ENCODE results near the gene EMCN. TPM values are rescaled to one million over a fixed set of nuclear protein-coding genes. Genes with fewer than 3 reads are reported as not detected.

The EMCN gene
- total RNA-seq, 1 experiment from 2014 or later = not detected

DNA sequence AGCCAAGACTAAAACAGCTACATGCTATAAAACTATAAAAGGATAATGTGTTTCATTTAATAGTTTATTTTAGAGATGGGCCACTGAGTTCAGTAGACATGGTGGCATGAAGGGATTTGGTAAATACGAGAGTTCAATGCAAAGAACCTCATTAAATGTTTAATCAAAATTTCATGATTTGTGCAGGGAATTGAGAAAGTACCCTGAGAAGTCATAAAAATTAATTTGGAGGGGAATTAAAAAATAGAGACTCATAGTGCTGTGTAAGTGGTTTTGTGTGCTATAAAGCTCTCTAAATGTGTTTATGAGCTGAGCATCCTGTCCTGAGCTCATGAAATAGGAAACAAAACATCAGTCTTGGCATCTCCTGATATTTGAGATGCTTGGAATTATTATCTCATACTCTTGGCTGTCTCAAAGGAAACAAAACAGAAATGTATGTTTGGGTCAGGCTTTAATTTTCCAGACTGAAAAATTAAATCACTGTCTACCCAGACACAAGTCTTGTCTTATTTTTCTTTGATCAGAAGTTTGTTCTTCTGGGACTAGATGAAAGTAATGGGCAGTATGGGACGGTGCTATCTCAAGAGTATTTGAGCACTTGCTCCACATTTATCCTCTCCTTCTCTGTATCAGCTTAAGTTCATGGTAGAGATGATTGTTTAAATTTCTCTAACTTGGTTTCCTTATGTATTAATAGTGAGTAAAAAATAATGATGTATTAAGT is 38.0 kb upstream of the EMCN start:
- POLR2A ChIA-PET = no interaction called here
- Histone ChIP-seq H3K27ac (ENCODE audit: low read depth, low read length) (no peak overlapping the region), H3K9me3 (ENCODE audit: control insufficient read depth in 1 of 2, insufficient read depth in 1 of 2, low read depth in 1 of 2, low read length in 2 of 2) (no peaks in the 10 kb centered on the region), H2AFZ (ENCODE audit: low read depth, low read length, poor library complexity, severe bottlenecking) (no peak overlapping the region), H3K36me3 (ENCODE audit: control insufficient read depth in 1 of 2, insufficient read depth in 2 of 2, low read length in 2 of 2) (no peaks in the 10 kb centered on the region), H3K4me2 (ENCODE audit: low read length) (no peak overlapping the region), H3K4me1 (ENCODE audit: control insufficient read depth in 1 of 2, insufficient read depth in 2 of 2, low read length in 2 of 2) (no peaks in the 10 kb centered on the region), H3K4me3 (replicated peaks in 1 of 2; ENCODE audit: low read depth in 1 of 2, low read length in 2 of 2) (no peak overlapping the region), H3K79me2 (ENCODE audit: insufficient read depth, low read length) (no peaks in the 10 kb centered on the region), H3K9ac (ENCODE audit: low read length) (no peak overlapping the region), H3K9me2 (ENCODE audit: insufficient read depth) (no peaks in the 10 kb centered on the region), H3K27me3 (ENCODE audit: insufficient read depth, low read length) (no peaks in the 10 kb centered on the region), H4K20me1 (ENCODE audit: insufficient read depth) (no peaks in the 10 kb centered on the region)
- DNase-seq (ENCODE audit: low read depth, low spot score) = no peak
- CTCF ChIA-PET = no interaction called here
- BruUV-seq (replicated peaks) = no TSS peak
- intact Hi-C loops (cut with micrococcal nuclease) = no loop called here
- ATAC-seq = no peak
- TF ChIP-seq, protein P1, sequence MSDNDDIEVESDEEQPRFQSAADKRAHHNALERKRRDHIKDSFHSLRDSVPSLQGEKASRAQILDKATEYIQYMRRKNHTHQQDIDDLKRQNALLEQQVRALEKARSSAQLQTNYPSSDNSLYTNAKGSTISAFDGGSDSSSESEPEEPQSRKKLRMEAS (IDR thresholded peaks at IDR 0.05) = no peak
- TF ChIP-seq TCF7L2 (IDR thresholded peaks at IDR 0.05; ENCODE audit: borderline replicate concordance, extremely low read depth, insufficient read depth, insufficient read length) (no peak), CBX3 (IDR thresholded peaks at IDR 0.05; ENCODE audit: low read depth) (no peak), RAD21 (IDR thresholded peaks at IDR 0.05; ENCODE audit: low read depth) (no peak), SRF (IDR thresholded peaks at IDR 0.05; ENCODE audit: low read depth) (no peak), ZFX (IDR thresholded peaks at IDR 0.05) (no peak), EZH2 (IDR thresholded peaks at IDR 0.05) (no peak), YY1 (IDR thresholded peaks at IDR 0.05; ENCODE audit: extremely low read depth, insufficient replicate concordance, low read depth, low read length) (no peak), EGR1 (IDR thresholded peaks at IDR 0.05; ENCODE audit: low read depth) (no peak), JUND (IDR thresholded peaks at IDR 0.05) (no peak), ZBTB33 (IDR thresholded peaks at IDR 0.05; ENCODE audit: extremely low read depth, insufficient replicate concordance, low read length) (no peak), CEBPB (IDR thresholded peaks at IDR 0.05; ENCODE audit: low read depth) (no peak), POLR2A (IDR thresholded peaks at IDR 0.05; ENCODE audit: borderline replicate concordance, extremely low read depth, insufficient read depth, insufficient read length) (no peak), EZH2phosphoT487 (IDR thresholded peaks at IDR 0.05; ENCODE audit: borderline replicate concordance) (no peak), ZNF274 (IDR thresholded peaks at IDR 0.05; ENCODE audit: low read depth, low read length) (no peak)
- TF ChIP-seq, protein P2, sequence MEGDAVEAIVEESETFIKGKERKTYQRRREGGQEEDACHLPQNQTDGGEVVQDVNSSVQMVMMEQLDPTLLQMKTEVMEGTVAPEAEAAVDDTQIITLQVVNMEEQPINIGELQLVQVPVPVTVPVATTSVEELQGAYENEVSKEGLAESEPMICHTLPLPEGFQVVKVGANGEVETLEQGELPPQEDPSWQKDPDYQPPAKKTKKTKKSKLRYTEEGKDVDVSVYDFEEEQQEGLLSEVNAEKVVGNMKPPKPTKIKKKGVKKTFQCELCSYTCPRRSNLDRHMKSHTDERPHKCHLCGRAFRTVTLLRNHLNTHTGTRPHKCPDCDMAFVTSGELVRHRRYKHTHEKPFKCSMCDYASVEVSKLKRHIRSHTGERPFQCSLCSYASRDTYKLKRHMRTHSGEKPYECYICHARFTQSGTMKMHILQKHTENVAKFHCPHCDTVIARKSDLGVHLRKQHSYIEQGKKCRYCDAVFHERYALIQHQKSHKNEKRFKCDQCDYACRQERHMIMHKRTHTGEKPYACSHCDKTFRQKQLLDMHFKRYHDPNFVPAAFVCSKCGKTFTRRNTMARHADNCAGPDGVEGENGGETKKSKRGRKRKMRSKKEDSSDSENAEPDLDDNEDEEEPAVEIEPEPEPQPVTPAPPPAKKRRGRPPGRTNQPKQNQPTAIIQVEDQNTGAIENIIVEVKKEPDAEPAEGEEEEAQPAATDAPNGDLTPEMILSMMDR (IDR thresholded peaks at IDR 0.05 in 2 of 3, conservative IDR thresholded peaks at IDR 0.05 in 1 of 3; ENCODE audit: borderline replicate concordance in 1 of 3, insufficient read depth in 1 of 3, low read depth in 2 of 3, low read length in 2 of 3) = no peak
- RAD21 ChIA-PET (ENCODE audit: low non-redundant PET in 1 of 2, low total read pairs in 2 of 2, uncharacterized antibody in 2 of 2, unreplicated experiment in 2 of 2) = no interaction called here

All from HCT116 (cell line).